Testis (tissue), 3 donors: ENCODE data around the gene KDM6A. TPM values are rescaled to one million over a fixed set of nuclear protein-coding genes. Genes with fewer than 3 reads are reported as not detected.

Source experiments
- DNase-seq: peaks from one replicate; pipeline ENCODE4 v3.0.0-alpha.2; 2019
- H3K27ac ChIP-seq, 2 donors: fragments of 200-600 bp; sonication (generic); one replicate each; pipeline ENCODE4 v1.5.1; 2019
- H3K27me3 ChIP-seq: fragments of 200-600 bp; sonication (generic); one replicate; pipeline ENCODE4 v1.5.1; 2019
- H3K36me3 ChIP-seq: fragments of 200-600 bp; sonication (generic); one replicate; pipeline ENCODE4 v1.5.1; 2017; ENCODE audit warnings: low read depth; ENCODE audit errors: missing control alignments
- H3K4me1 ChIP-seq: fragments of 200-600 bp; sonication (generic); one replicate; pipeline ENCODE4 v1.5.1; 2019
- H3K4me3 ChIP-seq, 2 donors: fragments of 200-600 bp; sonication (generic); one replicate each; pipeline ENCODE4 v1.5.1; 2017 to 2019
- H3K9me3 ChIP-seq: fragments of 200-600 bp; sonication (generic); one replicate; pipeline ENCODE4 v1.5.1; 2017
- POLR2A ChIP-seq: fragments of 450-650 bp; IDR thresholded peaks from one replicate; pipeline ENCODE4 v1.6.1; 2017; ENCODE audit warnings: antibody characterized with exemption, mild to moderate bottlenecking, moderate library complexity
- WGBS, 2 donors: methylation state at CpG; one replicate each; pipeline ENCODE4 v1.1.5; 2018; 5-methylcytosine and 5-hydroxymethylcytosine counted together
- intact Hi-C: fragments of 100-400 bp; cut with DNase I; formaldehyde crosslinking; loops from one replicate; pipeline ENCODE4 v1.15.1; 2023; ENCODE audit warnings: low total_unique reads
- polyA plus RNA-seq: library from polyadenylated mRNA; stranded (reverse); fragments of 350-450 nt; fragmentation: Illumina TruSeq; extraction: RNeasy Lipid Tissue Mini Kit (QIAGEN cat#74804); gene quantifications from one replicate; pipeline ENCODE4 v1.2.3, GENCODE V29; 2014; ENCODE audit warnings: low read depth, low replicate concordance; ENCODE audit not compliant: insufficient read depth
- total RNA-seq, 2 donors: library from RNA; depleted of rRNA; stranded (reverse); fragments of >200 nt; gene quantifications; one replicate each; pipeline ENCODE4 v1.2.3, GENCODE V29; 2016
- TF ChIP-seq, protein P1 (sequence below), 3 experiments: fragments of 450-650 bp in 2 of 3; fragments of 200-600 bp in 1 of 3; sonication (generic) in 1 of 3; IDR thresholded peaks; one replicate each; pipeline ENCODE4 v1.5.1; 2016 to 2019; ENCODE audit warnings: antibody characterized with exemption in 3 of 3, mild to moderate bottlenecking in 2 of 3, moderate library complexity in 1 of 3

The KDM6A gene
- total and polyA plus RNA-seq, 3 donors from 2014 or later = 27.2 to 57.7 (median 56.7) TPM

DNA sequence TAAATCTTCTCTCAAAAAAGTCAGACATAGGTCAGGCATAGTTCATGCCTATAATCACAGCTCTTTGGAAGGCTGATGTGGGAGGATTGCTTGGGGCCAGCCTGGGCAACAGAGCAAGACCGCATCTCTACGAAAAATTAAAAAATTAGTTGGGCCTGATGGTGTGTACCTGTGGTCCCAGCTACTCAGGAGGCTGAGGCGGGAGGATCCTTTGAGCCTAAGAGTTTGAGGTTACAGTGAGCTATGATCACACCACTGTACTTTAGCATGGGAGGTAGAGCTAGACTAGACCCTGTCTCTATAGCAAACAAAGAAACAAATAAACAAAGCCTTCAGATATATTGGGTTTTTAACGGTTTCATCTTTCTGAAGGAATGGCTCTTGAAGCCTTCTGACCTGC lies 265.5 kb downstream of the KDM6A start:
- no peak for DNase-seq
- no peaks in the 10 kb centered on the region for H3K9me3 ChIP-seq
- TF ChIP-seq, protein P1, sequence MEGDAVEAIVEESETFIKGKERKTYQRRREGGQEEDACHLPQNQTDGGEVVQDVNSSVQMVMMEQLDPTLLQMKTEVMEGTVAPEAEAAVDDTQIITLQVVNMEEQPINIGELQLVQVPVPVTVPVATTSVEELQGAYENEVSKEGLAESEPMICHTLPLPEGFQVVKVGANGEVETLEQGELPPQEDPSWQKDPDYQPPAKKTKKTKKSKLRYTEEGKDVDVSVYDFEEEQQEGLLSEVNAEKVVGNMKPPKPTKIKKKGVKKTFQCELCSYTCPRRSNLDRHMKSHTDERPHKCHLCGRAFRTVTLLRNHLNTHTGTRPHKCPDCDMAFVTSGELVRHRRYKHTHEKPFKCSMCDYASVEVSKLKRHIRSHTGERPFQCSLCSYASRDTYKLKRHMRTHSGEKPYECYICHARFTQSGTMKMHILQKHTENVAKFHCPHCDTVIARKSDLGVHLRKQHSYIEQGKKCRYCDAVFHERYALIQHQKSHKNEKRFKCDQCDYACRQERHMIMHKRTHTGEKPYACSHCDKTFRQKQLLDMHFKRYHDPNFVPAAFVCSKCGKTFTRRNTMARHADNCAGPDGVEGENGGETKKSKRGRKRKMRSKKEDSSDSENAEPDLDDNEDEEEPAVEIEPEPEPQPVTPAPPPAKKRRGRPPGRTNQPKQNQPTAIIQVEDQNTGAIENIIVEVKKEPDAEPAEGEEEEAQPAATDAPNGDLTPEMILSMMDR (IDR thresholded peaks at IDR 0.05) = no peak
- no peak for TF ChIP-seq POLR2A
- no peak overlapping the region for H3K4me3 ChIP-seq
- H3K4me1 ChIP-seq = no peaks in the 10 kb centered on the region
- intact Hi-C loops = no loop called here
- H3K27ac ChIP-seq = no peak overlapping the region
- no peaks in the 10 kb centered on the region for H3K27me3 ChIP-seq
- WGBS, 2 donors = 82 to 98% methylated on average over 3 to 4 of the region's 4 CpGs
- H3K36me3 ChIP-seq = no peaks in the 10 kb centered on the region

DNA sequence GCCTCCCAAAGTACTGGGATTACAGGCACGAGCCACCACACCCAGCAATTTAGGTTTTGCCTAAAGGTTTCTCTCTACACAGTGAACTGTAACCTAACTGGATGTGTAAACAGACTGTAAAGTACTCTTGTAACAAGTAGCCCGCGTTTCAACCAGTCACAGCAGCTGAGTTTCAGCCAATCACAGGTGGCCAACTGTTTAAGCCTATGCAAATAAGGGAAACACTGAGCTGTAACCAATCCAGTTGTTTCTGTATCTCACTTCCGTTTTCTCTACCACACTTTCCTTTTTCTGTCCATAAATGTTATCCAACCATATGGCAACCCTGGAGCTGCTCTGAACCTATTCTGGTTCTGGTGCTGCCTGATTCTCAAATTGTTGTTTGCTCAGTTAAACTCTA lies 267.8 kb downstream of the KDM6A start:
- intact Hi-C loops = no loop called here
- 65 to 82% methylated on average over 2 to 4 of the region's 4 CpGs for WGBS, 2 donors

DNA sequence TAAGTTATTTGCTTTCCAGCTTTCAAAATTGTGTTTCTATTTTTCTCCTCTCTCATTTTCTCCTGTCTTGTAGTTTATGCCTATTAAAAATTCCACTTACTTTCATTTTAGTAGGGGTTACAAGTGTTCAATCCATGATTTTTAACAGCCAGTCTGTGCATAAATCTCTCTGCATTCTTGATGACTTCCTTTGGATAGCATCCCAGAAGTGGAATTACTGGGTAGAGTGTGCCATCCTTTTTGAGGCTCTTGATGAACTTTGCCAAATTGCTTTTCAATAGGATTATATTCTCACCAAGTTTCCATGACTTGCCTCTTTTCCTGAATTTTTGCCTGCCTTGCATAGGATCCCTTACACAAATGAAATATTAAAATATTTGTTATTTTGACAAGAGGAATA lies 269.2 kb downstream of the KDM6A start:
- intact Hi-C loops = no loop called here
- no peak overlapping the region for H3K4me3 ChIP-seq
- DNase-seq = no peak
- no peak overlapping the region for H3K27ac ChIP-seq
- no peaks in the 10 kb centered on the region for H3K27me3 ChIP-seq
- no peak for TF ChIP-seq POLR2A
- TF ChIP-seq, protein P1 (IDR thresholded peaks at IDR 0.05) = no peak
- no peaks in the 10 kb centered on the region for H3K36me3 ChIP-seq
- no peaks in the 10 kb centered on the region for H3K9me3 ChIP-seq
- H3K4me1 ChIP-seq = no peaks in the 10 kb centered on the region

More for the DNA sequence above, 267.8 kb downstream of the KDM6A start:
- no peak overlapping the region for H3K27ac ChIP-seq
- H3K4me1 ChIP-seq = no peaks in the 10 kb centered on the region
- H3K9me3 ChIP-seq = no peaks in the 10 kb centered on the region
- DNase-seq = no peak
- H3K4me3 ChIP-seq = no peak overlapping the region
- TF ChIP-seq, protein P1 (IDR thresholded peaks at IDR 0.05) = no peak
- no peak for TF ChIP-seq POLR2A
- no peaks in the 10 kb centered on the region for H3K27me3 ChIP-seq
- H3K36me3 ChIP-seq = no peaks in the 10 kb centered on the region

DNA sequence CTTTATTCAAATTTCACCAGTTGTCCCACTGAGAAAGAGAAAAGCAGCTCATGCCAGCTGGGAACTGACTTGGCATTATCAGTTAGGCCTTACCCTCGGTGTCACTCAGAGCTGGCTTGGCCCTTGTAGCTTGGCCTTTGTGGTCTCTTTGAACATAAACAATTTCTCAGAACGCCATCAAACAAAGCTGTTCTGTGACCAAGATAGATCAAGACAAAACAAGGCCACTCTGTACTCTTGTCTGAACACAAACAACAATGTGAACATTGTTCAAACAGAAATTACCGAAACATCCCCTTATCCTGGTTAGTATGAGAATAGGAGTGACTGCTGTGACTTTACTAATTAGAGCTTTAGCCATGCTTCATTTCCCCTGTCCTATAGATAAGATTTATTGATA lies 270.5 kb downstream of the KDM6A start:
- H3K27ac ChIP-seq = no peak overlapping the region
- no peaks in the 10 kb centered on the region for H3K9me3 ChIP-seq
- intact Hi-C loops = no loop called here
- no peaks in the 10 kb centered on the region for H3K27me3 ChIP-seq
- H3K4me1 ChIP-seq = no peaks in the 10 kb centered on the region
- H3K36me3 ChIP-seq = no peaks in the 10 kb centered on the region
- peak; percentile 56 for DNase-seq
- TF ChIP-seq POLR2A = no peak
- TF ChIP-seq, protein P1 (IDR thresholded peaks at IDR 0.05) = no peak
- H3K4me3 ChIP-seq = no peak overlapping the region
- 71 to 84% methylated on average over 3 of the region's 3 CpGs for WGBS, 2 donors

DNA sequence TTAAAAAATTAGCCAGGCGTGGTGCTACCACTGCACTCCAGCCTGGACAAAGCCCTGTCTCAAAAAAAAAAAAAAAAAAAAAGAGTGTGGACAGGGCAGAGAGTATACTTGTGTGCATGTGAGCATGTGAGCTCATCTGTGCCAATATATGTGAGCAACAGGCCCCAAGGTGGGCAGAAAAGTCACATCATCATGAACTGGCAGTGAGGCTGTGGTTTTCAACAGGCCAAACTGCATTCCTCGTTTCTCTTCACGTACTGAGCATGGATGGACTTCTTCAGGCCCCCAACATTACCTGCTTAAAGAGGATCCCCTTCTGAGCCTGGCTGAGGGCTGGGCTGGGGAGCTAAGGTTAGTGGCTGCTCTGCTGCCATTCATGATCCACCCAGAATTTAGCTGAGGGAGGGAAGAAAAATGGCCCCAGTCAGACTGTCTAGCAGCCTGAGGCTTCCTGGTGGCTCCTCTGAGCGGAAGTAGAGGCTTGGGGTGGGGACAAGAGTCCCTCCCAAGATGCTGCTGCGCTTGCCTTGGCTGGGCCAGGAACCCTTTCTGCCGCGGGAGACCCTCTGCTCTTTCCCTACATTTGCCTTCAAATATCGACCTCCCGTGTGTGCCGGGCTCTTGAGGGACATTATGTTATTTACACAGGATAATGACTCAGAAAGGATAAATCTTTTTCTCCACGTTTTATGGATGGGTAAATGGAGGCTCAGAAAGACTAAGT lies 272.7 kb downstream of the KDM6A start:
- intact Hi-C loops = no loop called here
- 83 to 95% methylated on average over 2 to 11 of the region's 11 CpGs for WGBS, 2 donors
- TF ChIP-seq, protein P1 (IDR thresholded peaks at IDR 0.05) = no peak
- no peak for TF ChIP-seq POLR2A
- H3K4me1 ChIP-seq = no peaks in the 10 kb centered on the region
- no peaks in the 10 kb centered on the region for H3K36me3 ChIP-seq
- H3K4me3 ChIP-seq = no peak overlapping the region
- no peak for DNase-seq
- H3K9me3 ChIP-seq = no peaks in the 10 kb centered on the region
- no peak overlapping the region for H3K27ac ChIP-seq
- H3K27me3 ChIP-seq = no peaks in the 10 kb centered on the region
